Type B pancreatic cell (in vitro differentiated cells): ENCODE data around the gene MAP3K6. TPM values are rescaled to one million over a fixed set of nuclear protein-coding genes. Genes with fewer than 3 reads are reported as not detected.

Experiments used
- DNase-seq: peaks from one replicate; pipeline ENCODE4 v3.0.0; 2021; ENCODE audit warnings: mixed read lengths; ENCODE audit not compliant: unreplicated experiment; ENCODE audit errors: extremely low spot score
- H3K27ac Mint-ChIP-seq: 2 replicates; pipeline ENCODE4 v1.8.0; 2021; ENCODE audit warnings: mild to moderate bottlenecking, mixed read lengths
- H3K27me3 Mint-ChIP-seq: 2 replicates; pipeline ENCODE4 v1.8.0; 2021; ENCODE audit warnings: mixed read lengths
- H3K36me3 Mint-ChIP-seq: 2 replicates; pipeline ENCODE4 v1.8.0; 2021; ENCODE audit warnings: mixed read lengths
- H3K4me1 Mint-ChIP-seq: one replicate; pipeline ENCODE4 v1.8.0; 2021; ENCODE audit warnings: mixed read lengths; ENCODE audit not compliant: unreplicated experiment
- H3K4me3 Mint-ChIP-seq: 2 replicates; pipeline ENCODE4 v1.8.0; 2021; ENCODE audit warnings: mild to moderate bottlenecking, mixed read lengths
- H3K9me3 Mint-ChIP-seq: 2 replicates; pipeline ENCODE4 v1.8.0; 2021; ENCODE audit warnings: mixed read lengths
- CTCF ChIP-seq: fragments of 200-600 bp; sonication (generic); conservative IDR thresholded peaks from 2 replicates; pipeline ENCODE4 v1.5.0; 2021; ENCODE audit warnings: antibody characterized with exemption, mild to moderate bottlenecking
- total RNA-seq: library from RNA; stranded (reverse); gene quantifications from 2 replicates; pipeline ENCODE4 v1.2.1, GENCODE V29; 2021; ENCODE audit warnings: low replicate concordance

Gene MAP3K6
- total RNA-seq, 1 donor from 2014 or later = 15.6 TPM

GRCh38 chr1:27405074-27405473, 38.3 kb upstream of the MAP3K6 start:
- H3K9me3 Mint-ChIP-seq = no peaks in the 10 kb centered on the region
- H3K27me3 Mint-ChIP-seq = no peaks in the 10 kb centered on the region
- TF ChIP-seq CTCF = no peak
- H3K4me3 Mint-ChIP-seq = no peak overlapping the region
- no peak overlapping the region for H3K27ac Mint-ChIP-seq
- no peak for DNase-seq
- H3K4me1 Mint-ChIP-seq = peaks cover 44% of the 10 kb centered on the region
- peaks cover 11% of the 10 kb centered on the region for H3K36me3 Mint-ChIP-seq

- Mint-ChIP-seq H3K27me3 (no peaks in the 10 kb centered on the region), H3K27ac (peak overlapping the region; percentile 30), H3K4me3 (no peak overlapping the region), H3K4me1 (peaks cover 50% of the 10 kb centered on the region), H3K9me3 (no peaks in the 10 kb centered on the region), H3K36me3 (peaks cover 11% of the 10 kb centered on the region)
- DNase-seq = no peak
- TF ChIP-seq CTCF = no peak
Observed at GRCh38 chr1:27403931-27404330, 37.2 kb upstream of the MAP3K6 start.

GRCh38 chr1:27403065-27403726, 36.4 kb upstream of the MAP3K6 start:
- no peaks in the 10 kb centered on the region for H3K27me3 Mint-ChIP-seq
- no peak for DNase-seq
- H3K4me1 Mint-ChIP-seq = peaks cover 54% of the 10 kb centered on the region
- H3K36me3 Mint-ChIP-seq = peaks cover 7% of the 10 kb centered on the region
- H3K9me3 Mint-ChIP-seq = no peaks in the 10 kb centered on the region
- H3K27ac Mint-ChIP-seq = peak overlapping the region; percentile 77
- TF ChIP-seq CTCF = peak; percentile 48
- peak overlapping the region; percentile 34 for H3K4me3 Mint-ChIP-seq

- Mint-ChIP-seq H3K27ac (no peak overlapping the region), H3K4me3 (no peak overlapping the region)
- no peak for DNase-seq
Observed at GRCh38 chr1:27402349-27402754, 35.6 kb upstream of the MAP3K6 start.

GRCh38 chr1:27400963-27401341, 34.2 kb upstream of the MAP3K6 start:
- no peaks in the 10 kb centered on the region for H3K27me3 Mint-ChIP-seq
- no peaks in the 10 kb centered on the region for H3K36me3 Mint-ChIP-seq
- no peaks in the 10 kb centered on the region for H3K9me3 Mint-ChIP-seq
- DNase-seq = no peak
- TF ChIP-seq CTCF = no peak
- peaks cover 49% of the 10 kb centered on the region for H3K4me1 Mint-ChIP-seq
- peak overlapping the region; percentile 1 for H3K4me3 Mint-ChIP-seq
- peak overlapping the region; percentile 3 for H3K27ac Mint-ChIP-seq

More at GRCh38 chr1:27402349-27402754, 35.6 kb upstream of the MAP3K6 start:
- no peaks in the 10 kb centered on the region for H3K27me3 Mint-ChIP-seq
- peak; percentile 37 for TF ChIP-seq CTCF
- H3K9me3 Mint-ChIP-seq = no peaks in the 10 kb centered on the region
- H3K4me1 Mint-ChIP-seq = peaks cover 57% of the 10 kb centered on the region
- H3K36me3 Mint-ChIP-seq = peaks cover 3% of the 10 kb centered on the region
